IMR-90 (cell line): Measurements from ENCODE around the gene BTRC. TPM values are rescaled to one million over a fixed set of nuclear protein-coding genes. Genes with fewer than 3 reads are reported as not detected.
A peak's percentile ranks its signal among the peaks of the same experiment; 100 is the strongest.

ENCODE experiments used
- ATAC-seq: fragments of 200-7000 bp; cut with Tn5 transposase; 2 replicates; pipeline ENCODE4 v1.9.1; 2020; ENCODE audit warnings: low read depth, mild to moderate bottlenecking, moderate library complexity
- BruUV-seq: library from RNA; stranded (reverse); fragments of 400-500 nt; replicated peaks from 2 replicates; lab custom pipeline; 2021; lab: Mats Ljungman, UMichigan
- CTCF ChIA-PET: fragments of 300-600 bp; formaldehyde crosslinking; extraction: SDS; loops from one replicate; lab custom pipeline; 2021; ENCODE audit warnings: antibody characterized with exemption; lab: Yijun Ruan, JAX
- POLR2A ChIA-PET: fragments of 300-600 bp; sonication (Branson Sonifier 250); formaldehyde crosslinking; loops from one replicate; lab custom pipeline; 2022; ENCODE audit warnings: antibody characterized with exemption; ENCODE audit not compliant: unreplicated experiment; lab: Charles Lee
- DNase-seq: peaks from one replicate; pipeline ENCODE4 v3.0.0; 2013
- H2AFZ ChIP-seq: replicated peaks from 2 replicates; pipeline ENCODE3; 2013; ENCODE audit warnings: low read length, mild to moderate bottlenecking; ENCODE audit not compliant: poor library complexity
- H2AK5ac ChIP-seq: 2 replicates; pipeline ENCODE4 v1.6.1; 2013; ENCODE audit warnings: low read depth, low read length, inconsistent platforms
- H2AK9ac ChIP-seq: replicated peaks from 2 replicates; pipeline ENCODE3; 2013; ENCODE audit warnings: mild to moderate bottlenecking, low read depth, low read length, moderate library complexity; ENCODE audit not compliant: poor library complexity
- H2BK120ac ChIP-seq: 2 replicates; pipeline ENCODE4 v1.6.1; 2013; ENCODE audit warnings: low read depth, low read length, inconsistent platforms
- H2BK15ac ChIP-seq: 3 replicates; pipeline ENCODE4 v1.6.1; 2013; ENCODE audit warnings: low read depth, low read length, inconsistent platforms
- H2BK20ac ChIP-seq: 2 replicates; pipeline ENCODE4 v1.6.1; 2013; ENCODE audit warnings: low read depth, mild to moderate bottlenecking, inconsistent platforms, low read length, moderate library complexity
- H2BK5ac ChIP-seq: 2 replicates; pipeline ENCODE4 v1.6.1; 2013; ENCODE audit warnings: mild to moderate bottlenecking, low read depth, low read length, inconsistent platforms; ENCODE audit not compliant: poor library complexity, severe bottlenecking
- H3K14ac ChIP-seq: replicated peaks from 2 replicates; pipeline ENCODE4 v1.6.1; 2013; ENCODE audit warnings: low read depth, low read length, inconsistent platforms
- H3K18ac ChIP-seq: 2 replicates; pipeline ENCODE4 v1.6.1; 2013; ENCODE audit warnings: low read depth, low read length, control low read depth
- H3K23ac ChIP-seq: 2 replicates; pipeline ENCODE4 v1.6.1; 2013; ENCODE audit warnings: low read depth, low read length, inconsistent platforms
- H3K27ac ChIP-seq: 2 replicates; pipeline ENCODE4 v1.5.1; 2013; ENCODE audit warnings: mild to moderate bottlenecking, control low read depth, low read length; ENCODE audit not compliant: insufficient read depth
- H3K27me3 ChIP-seq: 2 replicates; pipeline ENCODE4 v1.6.1; 2013; ENCODE audit warnings: low read length; ENCODE audit not compliant: control insufficient read depth, insufficient read depth
- H3K36me3 ChIP-seq: 2 replicates; pipeline ENCODE4 v1.6.1; 2013; ENCODE audit warnings: low read length, mixed read lengths; ENCODE audit not compliant: control insufficient read depth, insufficient read depth
- H3K4ac ChIP-seq: 2 replicates; pipeline ENCODE4 v1.6.1; 2013; ENCODE audit warnings: low read depth, low read length, inconsistent platforms
- H3K4me1 ChIP-seq: 2 replicates; pipeline ENCODE4 v1.6.1; 2013; ENCODE audit warnings: low read length, mixed read lengths; ENCODE audit not compliant: control insufficient read depth, insufficient read depth
- H3K4me2 ChIP-seq: 2 replicates; pipeline ENCODE4 v1.6.1; 2013; ENCODE audit warnings: low read depth, mild to moderate bottlenecking, control low read depth, low read length, moderate library complexity
- H3K4me3 ChIP-seq: 2 replicates; pipeline ENCODE4 v1.5.1; 2013; ENCODE audit warnings: low read depth, mild to moderate bottlenecking, control low read depth, low read length, moderate library complexity; ENCODE audit not compliant: insufficient read depth
- H3K56ac ChIP-seq: 2 replicates; pipeline ENCODE4 v1.6.1; 2013; ENCODE audit warnings: low read length, inconsistent platforms; ENCODE audit not compliant: insufficient read depth; ENCODE audit errors: extremely low read depth
- H3K79me1 ChIP-seq, 2 experiments: 2 replicates each; pipeline ENCODE4 v1.6.1; 2013; ENCODE audit warnings: low read length in 2 of 2, inconsistent platforms in 1 of 2, low read depth in 1 of 2
- H3K9ac ChIP-seq: 2 replicates; pipeline ENCODE4 v1.6.1; 2013; ENCODE audit warnings: low read depth, low read length, control low read depth
- H3K9me1 ChIP-seq: 2 replicates; pipeline ENCODE4 v1.6.1; 2013; ENCODE audit warnings: low read length, inconsistent platforms; ENCODE audit not compliant: insufficient read depth
- H3K9me3 ChIP-seq: 2 replicates; pipeline ENCODE4 v1.6.1; 2013; ENCODE audit warnings: low read length; ENCODE audit not compliant: control insufficient read depth, insufficient read depth
- H4K20me1 ChIP-seq: 2 replicates; pipeline ENCODE4 v1.6.1; 2013; ENCODE audit warnings: low read length, inconsistent platforms; ENCODE audit not compliant: insufficient read depth
- H4K5ac ChIP-seq: 2 replicates; pipeline ENCODE4 v1.6.1; 2013; ENCODE audit warnings: mild to moderate bottlenecking, low read depth, low read length, control low read depth
- H4K8ac ChIP-seq, 2 experiments: 2 replicates each; pipeline ENCODE4 v1.6.1; 2013; ENCODE audit warnings: low read depth in 2 of 2, low read length in 2 of 2, control low read depth in 1 of 2, inconsistent platforms in 1 of 2
- H4K91ac ChIP-seq: 2 replicates; pipeline ENCODE4 v1.6.1; 2013; ENCODE audit warnings: low read depth, low read length, inconsistent platforms; ENCODE audit not compliant: insufficient read depth
- BHLHE40 ChIP-seq: fragments of 150-350 bp; IDR thresholded peaks from 2 replicates; pipeline ENCODE4 v1.6.1; 2016; ENCODE audit warnings: mild to moderate bottlenecking, low read depth, low read length
- CEBPB ChIP-seq: IDR thresholded peaks from 2 replicates; pipeline ENCODE4 v1.6.1; 2012; ENCODE audit warnings: low read depth, low read length, improper control_type of control experiment
- FOS ChIP-seq: fragments of 150-350 bp; IDR thresholded peaks from 2 replicates; pipeline ENCODE4 v1.6.1; 2016; ENCODE audit warnings: low read depth, low read length
- MAFK ChIP-seq: IDR thresholded peaks from 2 replicates; pipeline ENCODE4 v1.6.1; 2012; ENCODE audit warnings: low read depth, low read length, improper control_type of control experiment
- RAD21 ChIP-seq: IDR thresholded peaks from 2 replicates; pipeline ENCODE4 v1.6.1; 2012; ENCODE audit warnings: low read length, improper control_type of control experiment
- RFX5 ChIP-seq: IDR thresholded peaks from 2 replicates; pipeline ENCODE4 v1.8.0; 2012; ENCODE audit warnings: low read depth, mild to moderate bottlenecking, low read length, moderate library complexity
- SMC3 ChIP-seq: fragments of 150-350 bp; IDR thresholded peaks from 2 replicates; pipeline ENCODE4 v1.6.1; 2016; ENCODE audit warnings: low read depth, mild to moderate bottlenecking, antibody characterized with exemption, low read length, moderate library complexity
- WGBS, 2 experiments: methylation state at CpG; one replicate each; pipeline versions ENCODE4 v1.1.5 to v1.1.7; 2013; ENCODE audit warnings: missing lambda C conversion rate in 2 of 2; ENCODE audit not compliant: insufficient read length in 1 of 2; ENCODE audit errors: extremely low coverage in 2 of 2; 5-methylcytosine and 5-hydroxymethylcytosine counted together
- dilution Hi-C: fragments of 300-500 bp; cut with HindIII; formaldehyde crosslinking; loops from one replicate; pipeline ENCODE4 v1.14.3; 2018; ENCODE audit warnings: low sequenced_read_pairs; ENCODE audit not compliant: unreplicated experiment
- in situ Hi-C: fragments of 300-500 bp; cut with MboI; formaldehyde crosslinking; loops from 3 replicates; pipeline ENCODE4 v1.14.3; 2019; ENCODE audit warnings: low sequenced_read_pairs, inconsistent platforms, mixed read lengths
- intact Hi-C: fragments of 100-400 bp; cut with micrococcal nuclease; formaldehyde crosslinking; loops from 2 replicates; pipeline ENCODE4 v1.10.0; 2022
- polyA plus RNA-seq, 3 experiments: library from polyadenylated mRNA; depleted of rRNA; stranded (reverse); fragments of >200 nt; gene quantifications; 2 replicates each; pipeline ENCODE4 v1.2.3, GENCODE V29; 2012; ENCODE audit warnings: low replicate concordance in 1 of 3
- total RNA-seq: library from RNA; depleted of rRNA; stranded (reverse); fragments of >200 nt; gene quantifications from 2 replicates; pipeline ENCODE4 v1.2.3, GENCODE V29; 2012

Gene BTRC
- total and polyA plus RNA-seq, 2 of the 4 experiments (the other 2 are of a cell fraction) = 7.7 to 8.4 TPM

DNA sequence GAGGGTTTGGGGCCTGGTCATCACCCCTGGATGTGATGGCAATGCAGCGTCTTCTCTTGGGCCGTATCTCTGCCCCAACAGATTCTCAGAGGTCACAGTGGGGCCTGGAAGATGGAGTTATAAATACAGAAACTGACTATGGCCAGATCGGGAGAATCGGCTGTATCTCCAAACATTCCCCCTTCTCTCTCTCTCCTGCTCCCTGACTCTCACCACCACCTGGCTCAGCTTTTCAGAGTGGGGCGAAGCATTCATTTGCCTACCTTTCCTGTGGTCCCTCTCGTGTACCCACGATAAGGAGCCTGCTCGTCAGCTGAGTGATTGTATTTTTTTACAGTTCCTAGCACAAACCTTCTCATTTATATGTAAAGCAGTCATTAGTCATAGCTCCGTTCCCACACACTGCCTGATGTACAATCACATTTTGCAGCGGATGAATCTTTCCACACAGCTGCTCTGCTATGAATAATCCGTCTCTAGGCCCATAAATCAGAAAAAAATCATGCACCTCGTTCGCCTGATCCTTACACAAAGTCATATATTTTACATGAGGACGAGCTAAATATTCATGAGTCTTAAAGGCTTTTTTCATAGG is 23.2 kb upstream of the BTRC start:
- Histone ChIP-seq H2BK15ac (no peak overlapping the region), H4K5ac (no peak overlapping the region), H3K79me1 (no peaks in the 10 kb centered on the region), H2AFZ (no peak overlapping the region), H4K8ac (no peak overlapping the region), H3K27me3 (peaks cover 45% of the 10 kb centered on the region), H3K4me3 (no peak overlapping the region), H3K27ac (no peak overlapping the region), H3K4ac (no peak overlapping the region), H2BK5ac (no peak overlapping the region), H3K9me1 (no peaks in the 10 kb centered on the region), H3K36me3 (no peaks in the 10 kb centered on the region), H2AK5ac (no peak overlapping the region), H4K20me1 (no peaks in the 10 kb centered on the region; the same call in 1 of the 2 replicates), H2BK120ac (no peak overlapping the region), H2AK9ac (no peak overlapping the region), H3K9ac (no peak overlapping the region), H3K4me2 (peak overlapping the region; percentile 76), H4K91ac (no peak overlapping the region), H3K18ac (no peak overlapping the region), H2BK20ac (no peak overlapping the region), H3K9me3 (peaks cover 3% of the 10 kb centered on the region; the same call in 1 of the 2 replicates), H3K14ac (no peak overlapping the region), H3K23ac (no peak overlapping the region), H3K4me1 (peaks cover 2% of the 10 kb centered on the region; the same call in 1 of the 2 replicates), H3K56ac (no peak overlapping the region)
- dilution Hi-C loops = no loop called here
- no peak for ATAC-seq
- 29% methylated on average over 4 of the region's 14 CpGs; no CpG with 5 or more reads in 1 of the 2 experiments for WGBS, 2 experiments
- POLR2A ChIA-PET = interaction anchor here (0.6 kb wide), 1 partner anchor 644 kb away, joined by 8 read pairs; no protein-coding TSS in a partner anchor
- intact Hi-C loops = no loop called here
- BruUV-seq = no TSS peak
- CTCF ChIA-PET = no interaction called here
- peak; percentile 80 for DNase-seq
- no peak for TF ChIP-seq CEBPB
- TF ChIP-seq FOS = 0 out of 2 replicates have a peak, but pooled peaks have one; percentile 3
- TF ChIP-seq RFX5 = no peak
- TF ChIP-seq BHLHE40 = no peak
- no peak for TF ChIP-seq RAD21
- no peak for TF ChIP-seq MAFK
- no peak for TF ChIP-seq SMC3
- in situ Hi-C loops = no loop called here
